Neural cell (in vitro differentiated cells): ENCODE results near the gene GABRB2. TPM values are rescaled to one million over a fixed set of nuclear protein-coding genes. Genes with fewer than 3 reads are reported as not detected.

ENCODE experiments used
- H2AFZ ChIP-seq: fragments of 200-600, 300-800 bp; sonication (generic), shearing (Covaris generic); 2 replicates; pipeline ENCODE4 v1.6.0; 2014; ENCODE audit warnings: low read depth, mild to moderate bottlenecking, antibody characterized with exemption, low read length, moderate library complexity
- H3F3A ChIP-seq: fragments of 200-600 bp; shearing (Covaris generic); 2 replicates; pipeline ENCODE4 v1.6.1; 2016; ENCODE audit warnings: mild to moderate bottlenecking, moderate library complexity, mixed read lengths, antibody characterized with exemption, low read length; ENCODE audit not compliant: insufficient read depth, poor library complexity, severe bottlenecking
- H3K27ac ChIP-seq: fragments of 200-600, 300-800 bp; sonication (generic), shearing (Covaris generic); 2 replicates; pipeline ENCODE4 v1.5.1; 2014; ENCODE audit warnings: mild to moderate bottlenecking, low read length, moderate library complexity
- H3K27me3 ChIP-seq: fragments of 300-800, 200-600 bp; sonication (generic), shearing (Covaris generic); 2 replicates; pipeline ENCODE4 v1.6.0; 2014; ENCODE audit warnings: mild to moderate bottlenecking, low read depth, low read length, moderate library complexity; ENCODE audit not compliant: insufficient read depth
- H3K36me3 ChIP-seq: fragments of 300-800, 200-600 bp; sonication (generic), shearing (Covaris generic); 2 replicates; pipeline ENCODE4 v1.5.1; 2014; ENCODE audit warnings: mild to moderate bottlenecking, antibody characterized with exemption, low read length, moderate library complexity; ENCODE audit not compliant: insufficient read depth
- H3K4me2 ChIP-seq: fragments of 300-800, 200-600 bp; sonication (generic), shearing (Covaris generic); 2 replicates; pipeline ENCODE4 v1.6.0; 2014; ENCODE audit warnings: mild to moderate bottlenecking, low read length
- H3K4me3 ChIP-seq: fragments of 300-800, 200-600 bp; sonication (generic), shearing (Covaris generic); 2 replicates; pipeline ENCODE4 v1.5.1; 2014; ENCODE audit warnings: mild to moderate bottlenecking, low read length, moderate library complexity
- H3K79me2 ChIP-seq: fragments of 200-600 bp; shearing (Covaris generic); replicated peaks from 2 replicates; pipeline ENCODE4 v1.6.0; 2014; ENCODE audit warnings: mild to moderate bottlenecking, low read length, moderate library complexity; ENCODE audit not compliant: insufficient read depth
- H3K9ac ChIP-seq: fragments of 300-800, 200-600 bp; sonication (generic), shearing (Covaris generic); 2 replicates; pipeline ENCODE4 v1.6.1; 2016; ENCODE audit warnings: mild to moderate bottlenecking, low read length, mixed read lengths
- H3K9me2 ChIP-seq: fragments of 200-600 bp; shearing (Covaris generic); 2 replicates; pipeline ENCODE4 v1.6.1; 2016; ENCODE audit warnings: mild to moderate bottlenecking, low read length, mixed read lengths; ENCODE audit not compliant: insufficient read depth
- H3K9me3 ChIP-seq: fragments of 200-600, 300-800 bp; sonication (generic), shearing (Covaris generic); 2 replicates; pipeline ENCODE4 v1.6.1; 2016; ENCODE audit warnings: mild to moderate bottlenecking, mixed run types, low read length, moderate library complexity, mixed read lengths
- H4K20me1 ChIP-seq: fragments of 200-600 bp; shearing (Covaris generic); 2 replicates; pipeline ENCODE4 v1.6.1; 2016; ENCODE audit warnings: mild to moderate bottlenecking, mixed run types; ENCODE audit not compliant: insufficient read depth
- EP300 ChIP-seq: fragments of 450-650 bp; conservative IDR thresholded peaks from 2 replicates; pipeline ENCODE4 v1.6.1; 2014; ENCODE audit warnings: antibody characterized with exemption, mild to moderate bottlenecking, moderate library complexity; ENCODE audit not compliant: poor library complexity, severe bottlenecking
- EZH2 ChIP-seq: fragments of 200-600, 300-800 bp; shearing (Covaris generic), sonication (generic); IDR thresholded peaks from 2 replicates; pipeline ENCODE4 v1.6.1; 2014; ENCODE audit warnings: antibody characterized with exemption, low read length, borderline replicate concordance, mild to moderate bottlenecking; ENCODE audit not compliant: insufficient read depth, poor library complexity, severe bottlenecking
- MXI1 ChIP-seq: fragments of 450-650 bp; conservative IDR thresholded peaks from 2 replicates; pipeline ENCODE4 v1.6.1; 2014; ENCODE audit warnings: antibody characterized with exemption, mild to moderate bottlenecking; ENCODE audit not compliant: poor library complexity, severe bottlenecking
- POLR2AphosphoS5 ChIP-seq: IDR thresholded peaks from 2 replicates; pipeline ENCODE4 v1.6.1; 2012
- RAD21 ChIP-seq: fragments of 450-650 bp; conservative IDR thresholded peaks from 2 replicates; pipeline ENCODE4 v1.6.1; 2014; ENCODE audit warnings: antibody characterized with exemption, mild to moderate bottlenecking, moderate library complexity
- SMC3 ChIP-seq: fragments of 450-650 bp; conservative IDR thresholded peaks from 2 replicates; pipeline ENCODE4 v1.6.1; 2014; ENCODE audit warnings: antibody characterized with exemption, mild to moderate bottlenecking, moderate library complexity; ENCODE audit not compliant: poor library complexity
- TAF1 ChIP-seq: IDR thresholded peaks from 2 replicates; pipeline ENCODE4 v1.6.1; 2012; ENCODE audit warnings: low read depth
- polyA plus RNA-seq: library from polyadenylated mRNA; depleted of rRNA; stranded (reverse); fragments of >200 nt; gene quantifications from 2 replicates; pipeline ENCODE4 v1.2.3, GENCODE V29; 2014
- TF ChIP-seq, protein P1 (sequence below): IDR thresholded peaks from 2 replicates; pipeline ENCODE4 v1.6.1; 2012; ENCODE audit warnings: borderline replicate concordance
- TF ChIP-seq, protein P2 (sequence below): fragments of 450-650 bp; IDR thresholded peaks from 2 replicates; pipeline ENCODE4 v1.5.1; 2014; ENCODE audit warnings: antibody characterized with exemption, mild to moderate bottlenecking, moderate library complexity; ENCODE audit not compliant: poor library complexity, severe bottlenecking

Gene GABRB2
- polyA plus RNA-seq, 1 donor from 2014 or later: 106 TPM

DNA sequence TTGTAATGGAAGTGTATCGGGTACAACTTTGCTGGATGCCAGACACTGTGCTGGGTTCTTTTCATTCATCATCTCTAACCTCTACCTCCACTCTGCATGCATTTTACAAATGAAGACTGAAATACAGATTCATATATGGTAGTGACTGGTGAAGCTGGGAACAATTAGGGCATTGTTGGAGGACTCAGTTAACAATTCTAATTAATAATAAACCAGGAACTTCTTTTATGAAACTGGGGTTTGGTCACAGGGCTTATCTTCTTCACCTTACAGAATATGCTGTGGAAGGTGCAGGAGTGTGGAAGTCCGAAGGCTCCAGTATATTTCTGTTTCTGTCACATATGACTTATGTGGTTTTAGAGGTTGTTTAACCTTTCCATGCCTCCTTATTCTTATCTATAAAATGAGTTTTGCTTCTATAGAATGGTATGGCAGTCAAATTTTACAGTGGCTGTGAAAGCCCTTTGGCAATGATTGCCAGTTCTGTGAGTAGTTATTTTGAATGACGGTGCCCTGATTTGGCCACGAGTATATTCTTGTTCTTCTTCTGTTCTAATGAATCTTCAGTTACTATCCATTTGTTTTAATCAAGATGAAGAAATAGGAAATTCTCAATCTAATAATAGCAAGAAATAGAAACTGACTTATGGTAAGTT, 284.7 kb downstream of the GABRB2 start:
- Histone ChIP-seq H2AFZ (no peak overlapping the region), H3K27ac (no peak overlapping the region), H3K9me2 (no peaks in the 10 kb centered on the region), H3K36me3 (no peaks in the 10 kb centered on the region), H3K9ac (no peak overlapping the region), H3K79me2 (no peaks in the 10 kb centered on the region), H4K20me1 (no peaks in the 10 kb centered on the region), H3K27me3 (no peaks in the 10 kb centered on the region), H3F3A (no peaks in the 10 kb centered on the region), H3K4me3 (no peak overlapping the region), H3K4me2 (no peak overlapping the region), H3K9me3 (no peaks in the 10 kb centered on the region)
- TF ChIP-seq RAD21 (no peak), EP300 (no peak), EZH2 (no peak), POLR2AphosphoS5 (no peak), TAF1 (no peak), MXI1 (no peak), SMC3 (no peak)
- TF ChIP-seq, protein P1, sequence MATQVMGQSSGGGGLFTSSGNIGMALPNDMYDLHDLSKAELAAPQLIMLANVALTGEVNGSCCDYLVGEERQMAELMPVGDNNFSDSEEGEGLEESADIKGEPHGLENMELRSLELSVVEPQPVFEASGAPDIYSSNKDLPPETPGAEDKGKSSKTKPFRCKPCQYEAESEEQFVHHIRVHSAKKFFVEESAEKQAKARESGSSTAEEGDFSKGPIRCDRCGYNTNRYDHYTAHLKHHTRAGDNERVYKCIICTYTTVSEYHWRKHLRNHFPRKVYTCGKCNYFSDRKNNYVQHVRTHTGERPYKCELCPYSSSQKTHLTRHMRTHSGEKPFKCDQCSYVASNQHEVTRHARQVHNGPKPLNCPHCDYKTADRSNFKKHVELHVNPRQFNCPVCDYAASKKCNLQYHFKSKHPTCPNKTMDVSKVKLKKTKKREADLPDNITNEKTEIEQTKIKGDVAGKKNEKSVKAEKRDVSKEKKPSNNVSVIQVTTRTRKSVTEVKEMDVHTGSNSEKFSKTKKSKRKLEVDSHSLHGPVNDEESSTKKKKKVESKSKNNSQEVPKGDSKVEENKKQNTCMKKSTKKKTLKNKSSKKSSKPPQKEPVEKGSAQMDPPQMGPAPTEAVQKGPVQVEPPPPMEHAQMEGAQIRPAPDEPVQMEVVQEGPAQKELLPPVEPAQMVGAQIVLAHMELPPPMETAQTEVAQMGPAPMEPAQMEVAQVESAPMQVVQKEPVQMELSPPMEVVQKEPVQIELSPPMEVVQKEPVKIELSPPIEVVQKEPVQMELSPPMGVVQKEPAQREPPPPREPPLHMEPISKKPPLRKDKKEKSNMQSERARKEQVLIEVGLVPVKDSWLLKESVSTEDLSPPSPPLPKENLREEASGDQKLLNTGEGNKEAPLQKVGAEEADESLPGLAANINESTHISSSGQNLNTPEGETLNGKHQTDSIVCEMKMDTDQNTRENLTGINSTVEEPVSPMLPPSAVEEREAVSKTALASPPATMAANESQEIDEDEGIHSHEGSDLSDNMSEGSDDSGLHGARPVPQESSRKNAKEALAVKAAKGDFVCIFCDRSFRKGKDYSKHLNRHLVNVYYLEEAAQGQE: no peak
- TF ChIP-seq, protein P2, sequence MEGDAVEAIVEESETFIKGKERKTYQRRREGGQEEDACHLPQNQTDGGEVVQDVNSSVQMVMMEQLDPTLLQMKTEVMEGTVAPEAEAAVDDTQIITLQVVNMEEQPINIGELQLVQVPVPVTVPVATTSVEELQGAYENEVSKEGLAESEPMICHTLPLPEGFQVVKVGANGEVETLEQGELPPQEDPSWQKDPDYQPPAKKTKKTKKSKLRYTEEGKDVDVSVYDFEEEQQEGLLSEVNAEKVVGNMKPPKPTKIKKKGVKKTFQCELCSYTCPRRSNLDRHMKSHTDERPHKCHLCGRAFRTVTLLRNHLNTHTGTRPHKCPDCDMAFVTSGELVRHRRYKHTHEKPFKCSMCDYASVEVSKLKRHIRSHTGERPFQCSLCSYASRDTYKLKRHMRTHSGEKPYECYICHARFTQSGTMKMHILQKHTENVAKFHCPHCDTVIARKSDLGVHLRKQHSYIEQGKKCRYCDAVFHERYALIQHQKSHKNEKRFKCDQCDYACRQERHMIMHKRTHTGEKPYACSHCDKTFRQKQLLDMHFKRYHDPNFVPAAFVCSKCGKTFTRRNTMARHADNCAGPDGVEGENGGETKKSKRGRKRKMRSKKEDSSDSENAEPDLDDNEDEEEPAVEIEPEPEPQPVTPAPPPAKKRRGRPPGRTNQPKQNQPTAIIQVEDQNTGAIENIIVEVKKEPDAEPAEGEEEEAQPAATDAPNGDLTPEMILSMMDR: no peak

GRCh38 chr5:161258438-161258837, 288.1 kb downstream of the GABRB2 start:
- no peaks in the 10 kb centered on the region for H4K20me1 ChIP-seq
- H3K9me2 ChIP-seq: no peaks in the 10 kb centered on the region
- no peaks in the 10 kb centered on the region for H3F3A ChIP-seq
- H3K79me2 ChIP-seq: no peaks in the 10 kb centered on the region
- no peak overlapping the region for H2AFZ ChIP-seq
- H3K27me3 ChIP-seq: no peaks in the 10 kb centered on the region
- H3K36me3 ChIP-seq: no peaks in the 10 kb centered on the region
- H3K4me2 ChIP-seq: no peak overlapping the region
- no peak overlapping the region for H3K9ac ChIP-seq
- no peak overlapping the region for H3K27ac ChIP-seq
- no peaks in the 10 kb centered on the region for H3K9me3 ChIP-seq
- TF ChIP-seq TAF1: no peak
- no peak overlapping the region for H3K4me3 ChIP-seq

DNA sequence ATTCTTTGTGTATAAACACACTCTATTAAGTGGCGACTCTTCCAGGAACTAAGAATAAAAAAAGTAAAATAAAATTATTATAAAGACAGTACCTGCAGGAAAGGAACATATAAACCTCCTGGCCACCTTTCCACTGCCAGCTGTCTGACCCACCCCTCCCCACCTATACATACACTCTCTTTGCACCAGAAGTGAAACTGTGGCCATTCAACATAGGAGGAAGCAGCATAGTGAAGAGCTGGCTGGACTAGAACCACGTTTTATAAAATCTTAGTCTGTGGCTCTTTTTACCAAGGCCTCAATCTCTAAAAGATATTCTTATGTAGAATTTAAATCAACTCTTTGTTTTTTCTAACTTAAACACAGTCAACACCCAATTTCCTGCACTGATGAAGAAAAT, 289.6 kb downstream of the GABRB2 start:
- H3K27ac ChIP-seq: no peak overlapping the region

More for the DNA sequence above, 289.6 kb downstream of the GABRB2 start:
- H3K27me3 ChIP-seq: no peaks in the 10 kb centered on the region
- no peaks in the 10 kb centered on the region for H3K36me3 ChIP-seq
- H3K4me2 ChIP-seq: no peak overlapping the region
- no peak overlapping the region for H3K9ac ChIP-seq
- no peaks in the 10 kb centered on the region for H3K9me3 ChIP-seq
- H3K4me3 ChIP-seq: no peak overlapping the region
- H4K20me1 ChIP-seq: no peaks in the 10 kb centered on the region
- no peaks in the 10 kb centered on the region for H3F3A ChIP-seq
- no peak overlapping the region for H2AFZ ChIP-seq
- no peaks in the 10 kb centered on the region for H3K9me2 ChIP-seq
- no peaks in the 10 kb centered on the region for H3K79me2 ChIP-seq
- TF ChIP-seq, protein P2: no peak
- TF ChIP-seq EP300: no peak
- TF ChIP-seq EZH2: no peak
- TF ChIP-seq, protein P1: no peak
- TF ChIP-seq RAD21: no peak
- no peak for TF ChIP-seq MXI1
- no peak for TF ChIP-seq POLR2AphosphoS5
- TF ChIP-seq TAF1: no peak
- TF ChIP-seq SMC3: no peak
